ENCODE data around the gene MN1.

- TF ChIP-seq, protein P1, sequence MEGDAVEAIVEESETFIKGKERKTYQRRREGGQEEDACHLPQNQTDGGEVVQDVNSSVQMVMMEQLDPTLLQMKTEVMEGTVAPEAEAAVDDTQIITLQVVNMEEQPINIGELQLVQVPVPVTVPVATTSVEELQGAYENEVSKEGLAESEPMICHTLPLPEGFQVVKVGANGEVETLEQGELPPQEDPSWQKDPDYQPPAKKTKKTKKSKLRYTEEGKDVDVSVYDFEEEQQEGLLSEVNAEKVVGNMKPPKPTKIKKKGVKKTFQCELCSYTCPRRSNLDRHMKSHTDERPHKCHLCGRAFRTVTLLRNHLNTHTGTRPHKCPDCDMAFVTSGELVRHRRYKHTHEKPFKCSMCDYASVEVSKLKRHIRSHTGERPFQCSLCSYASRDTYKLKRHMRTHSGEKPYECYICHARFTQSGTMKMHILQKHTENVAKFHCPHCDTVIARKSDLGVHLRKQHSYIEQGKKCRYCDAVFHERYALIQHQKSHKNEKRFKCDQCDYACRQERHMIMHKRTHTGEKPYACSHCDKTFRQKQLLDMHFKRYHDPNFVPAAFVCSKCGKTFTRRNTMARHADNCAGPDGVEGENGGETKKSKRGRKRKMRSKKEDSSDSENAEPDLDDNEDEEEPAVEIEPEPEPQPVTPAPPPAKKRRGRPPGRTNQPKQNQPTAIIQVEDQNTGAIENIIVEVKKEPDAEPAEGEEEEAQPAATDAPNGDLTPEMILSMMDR (IDR thresholded peaks at IDR 0.05; ENCODE audit: borderline replicate concordance, extremely low read depth, low read length, poor library complexity, severe bottlenecking), result no peak
- no peak for TF ChIP-seq EZH2 (IDR thresholded peaks at IDR 0.05; ENCODE audit: borderline replicate concordance, low read depth, low read length, severe bottlenecking)
These were observed 8.4 kb upstream of the MN1 start for GRCh38 chr22:27809700-27810608.
